HepG2 (cell line): ENCODE results near the gene SLC26A9. TPM values are rescaled to one million over a fixed set of nuclear protein-coding genes. Genes with fewer than 3 reads are reported as not detected.

Experiments used
- ATAC-seq: fragments of 200-7000 bp; cut with Tn5 transposase; 3 replicates; pipeline ENCODE4 v1.9.1; 2020; ENCODE audit warnings: mild to moderate bottlenecking, moderate library complexity
- BruUV-seq: library from RNA; stranded (reverse); fragments of 400-500 nt; replicated peaks from 2 replicates; lab custom pipeline; 2021; lab: Mats Ljungman, UMichigan
- CTCF ChIA-PET: fragments of 300-600 bp; formaldehyde crosslinking; extraction: SDS; loops from one replicate; lab custom pipeline; 2021; ENCODE audit warnings: low total read pairs, inconsistent platforms, low intra/inter-chr PET ratio; lab: Yijun Ruan, JAX
- POLR2A ChIA-PET: fragments of 350-600 bp; sonication (Branson Sonifier 250); formaldehyde crosslinking; loops from one replicate; lab custom pipeline; 2020; ENCODE audit warnings: antibody characterized with exemption, inconsistent platforms; lab: Yijun Ruan, JAX
- DNase-seq: peaks from one replicate; pipeline ENCODE4 v3.0.0-alpha.2; 2015; ENCODE audit warnings: low spot score
- FAIRE-seq: peaks from 3 replicates; lab custom pipeline; 2011; peaks lifted over from hg19 to GRCh38; lab: Jason Lieb, UNC
- H2AFZ ChIP-seq: one replicate; pipeline ENCODE4 v1.6.1; 2011; ENCODE audit warnings: low read length, inconsistent platforms
- H3K27ac ChIP-seq: fragments of 300-600 bp; 3 replicates; pipeline ENCODE4 v1.8.0; 2011; ENCODE audit warnings: mixed run types, mild to moderate bottlenecking, mixed read lengths, low read length, inconsistent platforms; ENCODE audit not compliant: insufficient read depth; ENCODE audit errors: extremely low read length
- H3K27me3 ChIP-seq, 2 experiments: fragments of 200-600 bp in 1 of 2; 2 replicates in 1 of 2; 3 replicates in 1 of 2; pipeline versions ENCODE4 v1.6.0 to v1.8.0; 2011; ENCODE audit warnings: low read length in 2 of 2, mild to moderate bottlenecking in 2 of 2, moderate library complexity in 2 of 2, inconsistent platforms in 1 of 2; ENCODE audit not compliant: insufficient read depth in 2 of 2, control insufficient read depth in 1 of 2
- H3K36me3 ChIP-seq, 2 experiments: fragments of 200-600 bp in 1 of 2; replicated peaks in 1 of 2; 2 replicates in 1 of 2; 3 replicates in 1 of 2; pipeline versions ENCODE4 v1.5.1 to v1.8.0; 2011; ENCODE audit warnings: low read length in 2 of 2, inconsistent platforms in 1 of 2; ENCODE audit not compliant: insufficient read depth in 2 of 2, control insufficient read depth in 1 of 2
- H3K4me1 ChIP-seq: 2 replicates; pipeline ENCODE4 v1.5.1; 2012; ENCODE audit warnings: low read length, inconsistent platforms; ENCODE audit not compliant: insufficient read depth
- H3K4me2 ChIP-seq: 2 replicates; pipeline ENCODE4 v1.6.0; 2011; ENCODE audit warnings: low read depth, low read length, inconsistent platforms
- H3K4me3 ChIP-seq, 3 experiments: fragments of 200-600 bp in 1 of 3; sonication (generic), shearing (Covaris generic) in 1 of 3; replicated peaks in 1 of 3; 2 replicates each; pipeline ENCODE4 v1.5.1; 2011 to 2016; ENCODE audit warnings: low read length in 3 of 3, inconsistent platforms in 2 of 3, low read depth in 2 of 3, mild to moderate bottlenecking in 2 of 3, control low read depth in 1 of 3, mixed read lengths in 1 of 3; ENCODE audit not compliant: insufficient read depth in 1 of 3
- H3K79me2 ChIP-seq: one replicate; pipeline ENCODE4 v1.6.1; 2011; ENCODE audit warnings: low read length, inconsistent platforms; ENCODE audit not compliant: insufficient read depth
- H3K9ac ChIP-seq: 2 replicates; pipeline ENCODE4 v1.6.0; 2011; ENCODE audit warnings: mild to moderate bottlenecking, low read depth, low read length, inconsistent platforms; ENCODE audit not compliant: insufficient read depth
- H3K9me3 ChIP-seq: 2 replicates; pipeline ENCODE4 v1.5.1; 2012; ENCODE audit warnings: mild to moderate bottlenecking, low read length
- H4K20me1 ChIP-seq: 2 replicates; pipeline ENCODE4 v1.6.0; 2011; ENCODE audit warnings: inconsistent platforms, mild to moderate bottlenecking, low read length, moderate library complexity; ENCODE audit not compliant: insufficient read depth
- HOXA9 ChIP-seq: sonication (generic); formaldehyde crosslinking; IDR thresholded peaks from 2 replicates; pipeline ENCODE4 v1.8.1; 2022; ENCODE audit warnings: missing genetic modification reagents, mild to moderate bottlenecking, moderate library complexity, borderline replicate concordance
- SKIL ChIP-seq: sonication (generic); formaldehyde crosslinking; IDR thresholded peaks from 2 replicates; pipeline ENCODE4 v1.8.0; 2022; ENCODE audit warnings: missing genetic modification reagents, mild to moderate bottlenecking, moderate library complexity, borderline replicate concordance
- XBP1 ChIP-seq: sonication (generic); formaldehyde crosslinking; IDR thresholded peaks from 2 replicates; pipeline ENCODE4 v1.5.0; 2020; ENCODE audit warnings: missing genetic modification reagents
- ZBTB8A ChIP-seq: sonication (generic); formaldehyde crosslinking; IDR thresholded peaks from 2 replicates; pipeline ENCODE4 v1.4.0; 2020; ENCODE audit warnings: mild to moderate bottlenecking, low read depth, missing genetic modification reagents, borderline replicate concordance
- ZEB1 ChIP-seq: IDR thresholded peaks from 2 replicates; pipeline ENCODE4 v1.6.1; 2012; ENCODE audit warnings: mild to moderate bottlenecking, low read depth, inconsistent platforms; ENCODE audit not compliant: insufficient replicate concordance
- ZNF142 ChIP-seq: sonication (generic); formaldehyde crosslinking; IDR thresholded peaks from 2 replicates; pipeline ENCODE4 v1.4.0; 2020; ENCODE audit warnings: missing genetic modification reagents
- ZNF770 ChIP-seq: sonication (generic); formaldehyde crosslinking; IDR thresholded peaks from 2 replicates; pipeline ENCODE4 v1.5.0; 2020; ENCODE audit warnings: mild to moderate bottlenecking, missing genetic modification reagents
- ZNF839 ChIP-seq: sonication (generic); formaldehyde crosslinking; IDR thresholded peaks from 2 replicates; pipeline ENCODE4 v1.4.0; 2020; ENCODE audit warnings: missing genetic modification reagents, mild to moderate bottlenecking, borderline replicate concordance
- WGBS: methylation state at CpG from one replicate; pipeline ENCODE4 v1.1.6; 2017; ENCODE audit warnings: low lambda C conversion rate; 5-methylcytosine and 5-hydroxymethylcytosine counted together
- in situ Hi-C: cut with HindIII; loops from 2 replicates; pipeline ENCODE4 v1.10.0; 2017; ENCODE audit warnings: low pct_unique_long_range_greater_than_20kb; ENCODE audit not compliant: extremely low pct_ligation_motif_present
- intact Hi-C: fragments of 100-400 bp; cut with micrococcal nuclease; formaldehyde crosslinking; loops from one replicate; pipeline ENCODE4 v1.10.0; 2022; ENCODE audit not compliant: unreplicated experiment
- polyA plus RNA-seq, 8 experiments: library from polyadenylated mRNA; depleted of rRNA in 3 of 8; stranded (reverse) in 7 of 8; unstranded in 1 of 8; fragments of >200 nt; fragmentation: Illumina TruSeq in 4 of 8; extraction: Trizol in 4 of 8; gene quantifications; 2 replicates each; pipeline versions ENCODE4 v1.2.1 to v1.2.3, GENCODE V29; 2011 to 2016; ENCODE audit warnings: low read depth in 4 of 8, missing spikeins in 1 of 8, mixed read lengths in 1 of 8; ENCODE audit not compliant: insufficient read depth in 1 of 8
- total RNA-seq, 5 experiments: library from RNA; depleted of rRNA; stranded (reverse); fragments of >200 nt; fragmentation: Illumina TruSeq; extraction: Trizol; gene quantifications; 2 replicates each; pipeline ENCODE4 v1.2.3, GENCODE V29; 2016; ENCODE audit warnings: low read depth in 1 of 5

Gene SLC26A9
- total and polyA plus RNA-seq, 2 of the 13 experiments (the other 11 are each of a cell fraction or from before 2014, with no cell fraction given), result 0.11 to 0.15 TPM

GRCh38 chr1:205972081-205972480, 28.8 kb upstream of the SLC26A9 start:
- no peaks in the 10 kb centered on the region for H3K9me3 ChIP-seq
- ATAC-seq (no peak; the same call in 2 of the 3 replicates), DNase-seq (no peak), FAIRE-seq (no peak)
- H3K79me2 ChIP-seq, result no peaks in the 10 kb centered on the region
- no peak overlapping the region for H2AFZ ChIP-seq
- peaks cover 1 to 13% of the 10 kb centered on the region in 2 experiments; a peak in 3 of 5 replicates for H3K27me3 ChIP-seq
- no peak overlapping the region for H3K4me2 ChIP-seq
- H4K20me1 ChIP-seq, result no peaks in the 10 kb centered on the region
- in situ Hi-C loops (no loop called here), intact Hi-C loops (no loop called here)
- H3K9ac ChIP-seq, result no peak overlapping the region
- ChIA-PET CTCF (no interaction called here), POLR2A (no interaction called here)
- no peak overlapping the region for H3K27ac ChIP-seq
- TF ChIP-seq XBP1 (no peak), ZEB1 (no peak)
- H3K36me3 ChIP-seq, result no peaks in the 10 kb centered on the region; a peak in 1 of 5 replicates
- no peak overlapping the region for H3K4me3 ChIP-seq
- 61% methylated on average over 4 of the region's 4 CpGs for WGBS
- BruUV-seq, result no TSS peak
- H3K4me1 ChIP-seq, result peaks cover 13% of the 10 kb centered on the region

- POLR2A ChIA-PET, result no interaction called here
- 8% methylated on average over 4 of the region's 4 CpGs for WGBS
- FAIRE-seq, result no peak
- TF ChIP-seq HOXA9, result no peak
- no peak for TF ChIP-seq ZNF770 (CRISPR knock-in tag)
- TF ChIP-seq SKIL (CRISPR knock-in tag), result no peak
- TF ChIP-seq ZNF839 (CRISPR knock-in tag), result no peak
- no peak for TF ChIP-seq ZBTB8A (CRISPR knock-in tag)
- TF ChIP-seq ZNF142 (CRISPR knock-in tag), result no peak
Measured at GRCh38 chr1:205971082-205971481, 27.8 kb upstream of the SLC26A9 start.

More at GRCh38 chr1:205971082-205971481, 27.8 kb upstream of the SLC26A9 start:
- intact Hi-C loops (no loop called here), in situ Hi-C loops (no loop called here)
- DNase-seq (no peak), ATAC-seq (no peak)
- H3K79me2 ChIP-seq, result no peaks in the 10 kb centered on the region
- BruUV-seq, result no TSS peak
- no peak overlapping the region for H3K9ac ChIP-seq
- no peak overlapping the region for H3K27ac ChIP-seq
- no peaks in the 10 kb centered on the region for H4K20me1 ChIP-seq
- no peak overlapping the region for H2AFZ ChIP-seq
- no peak overlapping the region for H3K4me3 ChIP-seq
- H3K27me3 ChIP-seq, result peaks cover 1 to 17% of the 10 kb centered on the region in 2 experiments; a peak in 3 of 5 replicates
- H3K36me3 ChIP-seq, result no peaks in the 10 kb centered on the region; a peak in 1 of 5 replicates
- peaks cover 3% of the 10 kb centered on the region for H3K4me1 ChIP-seq
- CTCF ChIA-PET, result no interaction called here
- H3K4me2 ChIP-seq, result no peak overlapping the region
- H3K9me3 ChIP-seq, result no peaks in the 10 kb centered on the region
